HEK293 (cell line): ENCODE data around the gene HLA-DPA1.
"Not testable (repeated sequence)": the region's sequence is repeated elsewhere in the genome, so short reads cannot be mapped to it uniquely, and the experiment has no call there.

Experiments used
- CTCF ChIA-PET: fragments of 350-600 bp; formaldehyde crosslinking; extraction: SDS; loops from one replicate; lab custom pipeline; 2021; ENCODE audit warnings: antibody characterized with exemption; lab: Yijun Ruan, JAX
- POLR2A ChIA-PET: fragments of 300-600 bp; formaldehyde crosslinking; extraction: SDS; loops from one replicate; lab custom pipeline; 2020; ENCODE audit warnings: antibody characterized with exemption, inconsistent platforms; lab: Yijun Ruan, JAX
- H3K27ac ChIP-seq: fragments of 200-500 bp; sonication (Bioruptor generic); 2 replicates; pipeline ENCODE4 v1.5.1; 2014; ENCODE audit warnings: low read depth, low read length, control low read depth, inconsistent platforms; ENCODE audit errors: extremely low read depth
- H3K36me3 ChIP-seq, 2 experiments: fragments of 200-500 bp in 1 of 2; sonication (Bioruptor generic) in 1 of 2; 1 replicate in 1 of 2; 2 replicates in 1 of 2; pipeline ENCODE4 v1.5.1; 2014 to 2017; ENCODE audit warnings: inconsistent platforms in 2 of 2, low read length in 2 of 2; ENCODE audit not compliant: control insufficient read depth in 2 of 2, insufficient read depth in 1 of 2
- H3K4me1 ChIP-seq: fragments of 200-500 bp; sonication (Bioruptor generic); 2 replicates; pipeline ENCODE4 v1.5.1; 2014; ENCODE audit warnings: mild to moderate bottlenecking, low read length, inconsistent platforms; ENCODE audit not compliant: control insufficient read depth, insufficient read depth
- H3K4me3 ChIP-seq: 2 replicates; pipeline ENCODE4 v1.5.1; 2011; ENCODE audit warnings: low read depth, mild to moderate bottlenecking, control low read depth, low read length, moderate library complexity
- H3K9me3 ChIP-seq: fragments of 200-500 bp; sonication (Bioruptor generic); 2 replicates; pipeline ENCODE4 v1.5.1; 2014; ENCODE audit warnings: low read depth, low read length, inconsistent platforms; ENCODE audit not compliant: control insufficient read depth, insufficient read depth
- GLIS2 ChIP-seq: fragments of 450-650 bp; formaldehyde crosslinking; IDR thresholded peaks from 2 replicates; pipeline ENCODE4 v1.5.1; 2016; ENCODE audit warnings: missing biosample characterization, missing genetic modification characterization
- KLF1 ChIP-seq: fragments of 450-650 bp; formaldehyde crosslinking; IDR thresholded peaks from 2 replicates; pipeline ENCODE4 v1.5.1; 2016; ENCODE audit warnings: missing biosample characterization, missing genetic modification characterization
- SP3 ChIP-seq: fragments of 450-650 bp; formaldehyde crosslinking; IDR thresholded peaks from 2 replicates; pipeline ENCODE4 v1.5.1; 2016; ENCODE audit warnings: missing biosample characterization, missing genetic modification characterization
- ZBTB48 ChIP-seq: fragments of 450-650 bp; formaldehyde crosslinking; IDR thresholded peaks from 2 replicates; pipeline ENCODE4 v1.5.1; 2016; ENCODE audit warnings: missing biosample characterization, missing genetic modification characterization
- ZNF157 ChIP-seq: fragments of 450-650 bp; formaldehyde crosslinking; IDR thresholded peaks from 2 replicates; pipeline ENCODE4 v1.5.1; 2016; ENCODE audit warnings: missing biosample characterization, missing genetic modification characterization
- ZNF16 ChIP-seq: fragments of 450-650 bp; formaldehyde crosslinking; IDR thresholded peaks from 2 replicates; pipeline ENCODE4 v1.5.1; 2016; ENCODE audit warnings: low read depth, missing biosample characterization, missing genetic modification characterization
- ZNF24 ChIP-seq: fragments of 450-650 bp; formaldehyde crosslinking; IDR thresholded peaks from 2 replicates; pipeline ENCODE4 v1.5.1; 2016; ENCODE audit warnings: missing biosample characterization, missing genetic modification characterization
- ZNF266 ChIP-seq: fragments of 450-650 bp; formaldehyde crosslinking; IDR thresholded peaks from 2 replicates; pipeline ENCODE4 v1.5.1; 2016; ENCODE audit warnings: missing biosample characterization, missing genetic modification characterization, low read depth
- ZNF335 ChIP-seq: fragments of 450-650 bp; formaldehyde crosslinking; conservative IDR thresholded peaks from 2 replicates; pipeline ENCODE4 v1.5.1; 2016; ENCODE audit warnings: missing biosample characterization, missing genetic modification characterization
- ZNF366 ChIP-seq: fragments of 450-650 bp; formaldehyde crosslinking; conservative IDR thresholded peaks from 2 replicates; pipeline ENCODE4 v1.5.1; 2016; ENCODE audit warnings: missing biosample characterization, missing genetic modification characterization
- ZNF514 ChIP-seq: fragments of 450-650 bp; formaldehyde crosslinking; IDR thresholded peaks from 2 replicates; pipeline ENCODE4 v1.5.1; 2016; ENCODE audit warnings: missing biosample characterization, missing genetic modification characterization
- ZNF585B ChIP-seq: fragments of 450-650 bp; formaldehyde crosslinking; IDR thresholded peaks from 2 replicates; pipeline ENCODE4 v1.5.1; 2016; ENCODE audit warnings: missing biosample characterization, missing genetic modification characterization
- ZNF658 ChIP-seq: fragments of 450-650 bp; formaldehyde crosslinking; IDR thresholded peaks from 2 replicates; pipeline ENCODE4; 2016; ENCODE audit warnings: missing biosample characterization, missing genetic modification characterization
- TF ChIP-seq, protein P1 (sequence below): fragments of 450-650 bp; formaldehyde crosslinking; IDR thresholded peaks from 2 replicates; pipeline ENCODE4 v1.5.1; 2017; ENCODE audit warnings: missing biosample characterization, missing genetic modification characterization
- TF ChIP-seq, protein P2 (sequence below): fragments of 450-650 bp; formaldehyde crosslinking; IDR thresholded peaks from 2 replicates; pipeline ENCODE4 v1.5.1; 2016; ENCODE audit warnings: missing biosample characterization, missing genetic modification characterization
- TF ChIP-seq, protein P3 (sequence below): fragments of 450-650 bp; formaldehyde crosslinking; IDR thresholded peaks from 2 replicates; pipeline ENCODE4 v1.5.1; 2016; ENCODE audit warnings: missing biosample characterization, missing genetic modification characterization, borderline replicate concordance

HLA-DPA1 gene

DNA sequence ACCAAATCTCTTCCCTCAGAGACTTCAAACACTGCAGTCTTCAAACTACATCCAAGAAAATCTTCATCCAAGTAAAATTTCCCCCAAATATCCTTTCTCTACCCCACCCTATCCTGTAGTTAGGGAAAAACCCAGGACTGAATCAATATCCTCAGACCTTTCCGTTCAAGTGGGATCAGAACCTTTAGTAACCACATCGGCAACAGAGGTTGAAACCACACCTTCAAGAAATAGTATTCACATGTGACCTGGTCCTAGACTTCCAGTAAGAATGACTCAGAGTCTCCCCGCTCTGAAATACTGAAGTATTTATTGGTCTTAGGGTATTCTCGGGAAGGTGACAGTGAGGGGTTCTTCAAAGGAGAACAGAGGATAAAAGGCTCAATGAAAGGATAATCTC, 8.7 kb downstream of the HLA-DPA1 start (continued):
- TF ChIP-seq KLF1 (tag by site-specific recombination) (no peak), ZNF266 (tag by site-specific recombination) (no peak), ZNF658 (tag by site-specific recombination) (no peak), ZNF366 (tag by site-specific recombination) (no peak), GLIS2 (tag by site-specific recombination) (no peak), ZNF16 (no peak), ZBTB48 (tag by site-specific recombination) (no peak), ZNF585B (tag by site-specific recombination) (no peak)
- TF ChIP-seq, protein P1, sequence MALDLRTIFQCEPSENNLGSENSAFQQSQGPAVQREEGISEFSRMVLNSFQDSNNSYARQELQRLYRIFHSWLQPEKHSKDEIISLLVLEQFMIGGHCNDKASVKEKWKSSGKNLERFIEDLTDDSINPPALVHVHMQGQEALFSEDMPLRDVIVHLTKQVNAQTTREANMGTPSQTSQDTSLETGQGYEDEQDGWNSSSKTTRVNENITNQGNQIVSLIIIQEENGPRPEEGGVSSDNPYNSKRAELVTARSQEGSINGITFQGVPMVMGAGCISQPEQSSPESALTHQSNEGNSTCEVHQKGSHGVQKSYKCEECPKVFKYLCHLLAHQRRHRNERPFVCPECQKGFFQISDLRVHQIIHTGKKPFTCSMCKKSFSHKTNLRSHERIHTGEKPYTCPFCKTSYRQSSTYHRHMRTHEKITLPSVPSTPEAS (tag by site-specific recombination) = no peak
- TF ChIP-seq, protein P2, sequence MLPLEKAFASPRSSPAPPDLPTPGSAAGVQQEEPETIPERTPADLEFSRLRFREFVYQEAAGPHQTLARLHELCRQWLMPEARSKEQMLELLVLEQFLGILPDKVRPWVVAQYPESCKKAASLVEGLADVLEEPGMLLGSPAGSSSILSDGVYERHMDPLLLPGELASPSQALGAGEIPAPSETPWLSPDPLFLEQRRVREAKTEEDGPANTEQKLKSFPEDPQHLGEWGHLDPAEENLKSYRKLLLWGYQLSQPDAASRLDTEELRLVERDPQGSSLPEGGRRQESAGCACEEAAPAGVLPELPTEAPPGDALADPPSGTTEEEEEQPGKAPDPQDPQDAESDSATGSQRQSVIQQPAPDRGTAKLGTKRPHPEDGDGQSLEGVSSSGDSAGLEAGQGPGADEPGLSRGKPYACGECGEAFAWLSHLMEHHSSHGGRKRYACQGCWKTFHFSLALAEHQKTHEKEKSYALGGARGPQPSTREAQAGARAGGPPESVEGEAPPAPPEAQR (tag by site-specific recombination) = no peak

DNA sequence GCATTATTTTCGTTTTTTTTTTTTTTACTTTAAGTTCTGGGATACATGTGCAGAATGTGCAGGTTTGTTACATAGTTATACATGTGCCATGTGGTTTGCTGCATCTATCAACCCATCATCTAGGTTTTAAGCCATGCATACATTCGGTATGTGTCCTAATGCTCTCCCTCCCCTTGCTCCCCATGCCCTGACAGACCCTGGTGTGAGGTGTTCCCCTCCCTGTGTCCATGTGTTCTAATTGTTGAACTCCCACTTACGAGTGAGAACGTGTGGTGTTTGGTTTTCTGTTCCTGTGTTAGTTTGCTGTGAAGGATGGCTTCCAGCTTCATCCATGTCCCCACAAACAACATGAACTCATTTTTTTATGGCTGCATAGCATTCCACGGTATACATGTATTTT, 10.0 kb downstream of the HLA-DPA1 start:
- H3K9me3 ChIP-seq, H3K4me1 ChIP-seq, H3K27ac ChIP-seq, H3K4me3 ChIP-seq, POLR2A ChIA-PET: not testable (repeated sequence)
- H3K36me3 ChIP-seq = peaks cover 0 to 21% of the 10 kb centered on the region in 2 experiments; a peak in 1 of 3 replicates
- CTCF ChIA-PET = interaction anchor here (0.7 kb wide), 1 partner anchor 516 kb away, joined by 3 read pairs; no protein-coding TSS in a partner anchor

DNA sequence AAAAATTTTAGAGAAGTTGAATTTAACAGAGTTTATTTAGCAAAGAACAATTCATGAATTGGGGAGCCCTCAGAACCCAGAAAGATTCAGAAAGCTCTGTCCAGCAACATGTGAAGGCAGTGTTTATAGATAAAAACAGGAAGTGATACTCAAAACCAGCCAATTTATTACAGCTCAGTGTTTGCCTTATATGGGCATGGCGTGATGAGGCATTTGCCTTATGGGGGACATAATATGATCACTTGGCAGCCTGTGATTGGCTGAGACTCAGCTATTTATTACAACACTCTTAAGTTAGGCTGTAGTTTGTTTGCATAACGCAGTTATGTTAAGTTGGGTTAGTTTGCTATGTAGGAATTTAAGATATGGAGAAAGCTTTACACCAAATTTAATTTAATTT, 11.5 kb downstream of the HLA-DPA1 start:
- Histone ChIP-seq H3K36me3 (peaks cover 0 to 8% of the 10 kb centered on the region in 2 experiments; a peak in 1 of 3 replicates), H3K9me3 (no peaks in the 10 kb centered on the region), H3K4me1 (no peaks in the 10 kb centered on the region; the same call in 1 of the 2 replicates)
- POLR2A ChIA-PET = no interaction called here
- no peak for TF ChIP-seq ZNF24 (tag by site-specific recombination)
- TF ChIP-seq ZNF514 (tag by site-specific recombination) = no peak
- TF ChIP-seq ZNF157 (tag by site-specific recombination) = no peak
- TF ChIP-seq ZNF335 (tag by site-specific recombination) = no peak
- TF ChIP-seq SP3 (tag by site-specific recombination) = no peak
- TF ChIP-seq, protein P3, sequence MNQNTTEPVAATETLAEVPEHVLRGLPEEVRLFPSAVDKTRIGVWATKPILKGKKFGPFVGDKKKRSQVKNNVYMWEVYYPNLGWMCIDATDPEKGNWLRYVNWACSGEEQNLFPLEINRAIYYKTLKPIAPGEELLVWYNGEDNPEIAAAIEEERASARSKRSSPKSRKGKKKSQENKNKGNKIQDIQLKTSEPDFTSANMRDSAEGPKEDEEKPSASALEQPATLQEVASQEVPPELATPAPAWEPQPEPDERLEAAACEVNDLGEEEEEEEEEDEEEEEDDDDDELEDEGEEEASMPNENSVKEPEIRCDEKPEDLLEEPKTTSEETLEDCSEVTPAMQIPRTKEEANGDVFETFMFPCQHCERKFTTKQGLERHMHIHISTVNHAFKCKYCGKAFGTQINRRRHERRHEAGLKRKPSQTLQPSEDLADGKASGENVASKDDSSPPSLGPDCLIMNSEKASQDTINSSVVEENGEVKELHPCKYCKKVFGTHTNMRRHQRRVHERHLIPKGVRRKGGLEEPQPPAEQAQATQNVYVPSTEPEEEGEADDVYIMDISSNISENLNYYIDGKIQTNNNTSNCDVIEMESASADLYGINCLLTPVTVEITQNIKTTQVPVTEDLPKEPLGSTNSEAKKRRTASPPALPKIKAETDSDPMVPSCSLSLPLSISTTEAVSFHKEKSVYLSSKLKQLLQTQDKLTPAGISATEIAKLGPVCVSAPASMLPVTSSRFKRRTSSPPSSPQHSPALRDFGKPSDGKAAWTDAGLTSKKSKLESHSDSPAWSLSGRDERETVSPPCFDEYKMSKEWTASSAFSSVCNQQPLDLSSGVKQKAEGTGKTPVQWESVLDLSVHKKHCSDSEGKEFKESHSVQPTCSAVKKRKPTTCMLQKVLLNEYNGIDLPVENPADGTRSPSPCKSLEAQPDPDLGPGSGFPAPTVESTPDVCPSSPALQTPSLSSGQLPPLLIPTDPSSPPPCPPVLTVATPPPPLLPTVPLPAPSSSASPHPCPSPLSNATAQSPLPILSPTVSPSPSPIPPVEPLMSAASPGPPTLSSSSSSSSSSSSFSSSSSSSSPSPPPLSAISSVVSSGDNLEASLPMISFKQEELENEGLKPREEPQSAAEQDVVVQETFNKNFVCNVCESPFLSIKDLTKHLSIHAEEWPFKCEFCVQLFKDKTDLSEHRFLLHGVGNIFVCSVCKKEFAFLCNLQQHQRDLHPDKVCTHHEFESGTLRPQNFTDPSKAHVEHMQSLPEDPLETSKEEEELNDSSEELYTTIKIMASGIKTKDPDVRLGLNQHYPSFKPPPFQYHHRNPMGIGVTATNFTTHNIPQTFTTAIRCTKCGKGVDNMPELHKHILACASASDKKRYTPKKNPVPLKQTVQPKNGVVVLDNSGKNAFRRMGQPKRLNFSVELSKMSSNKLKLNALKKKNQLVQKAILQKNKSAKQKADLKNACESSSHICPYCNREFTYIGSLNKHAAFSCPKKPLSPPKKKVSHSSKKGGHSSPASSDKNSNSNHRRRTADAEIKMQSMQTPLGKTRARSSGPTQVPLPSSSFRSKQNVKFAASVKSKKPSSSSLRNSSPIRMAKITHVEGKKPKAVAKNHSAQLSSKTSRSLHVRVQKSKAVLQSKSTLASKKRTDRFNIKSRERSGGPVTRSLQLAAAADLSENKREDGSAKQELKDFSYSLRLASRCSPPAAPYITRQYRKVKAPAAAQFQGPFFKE = no peak
- TF ChIP-seq, all 188 proteins: peak for 0
- Histone ChIP-seq H3K4me3 (no peak overlapping the region), H3K27ac (no peak overlapping the region)
- CTCF ChIA-PET = interaction anchor here (0.6 to 1.0 kb wide), 5 partner anchors 13 to 749 kb away, joined by 3 to 4 read pairs (median 3); no protein-coding TSS in a partner anchor
